Stimulated activated CD8-positive, alpha-beta memory T cell treated with anti-CD3 and anti-CD28 coated beads, Interleukin-15, amount 100 ng/mL, for 48 hours (primary cell): ENCODE results near the gene SHOX.
"Not testable (repeated sequence)": the region's sequence is repeated elsewhere in the genome, so short reads cannot be mapped to it uniquely, and the experiment has no call there.

Experiments
- DNase-seq, 2 donors: peaks; one replicate each; pipeline ENCODE4 v3.0.0-alpha.2; 2020; ENCODE audit warnings: low read depth in 2 of 2

Gene SHOX

GRCh38 chrX:630612-631496, at the start of gene SHOX:
Gene SHOX, plus strand, starts transcription at chrX:630791. Its CDS starts 107 bp downstream, at chrX:630898.
- DNase-seq, result no peak

- DNase-seq, result no peak
Observed at GRCh38 chrX:581066-581465, 49.5 kb upstream of the SHOX start.

DNA sequence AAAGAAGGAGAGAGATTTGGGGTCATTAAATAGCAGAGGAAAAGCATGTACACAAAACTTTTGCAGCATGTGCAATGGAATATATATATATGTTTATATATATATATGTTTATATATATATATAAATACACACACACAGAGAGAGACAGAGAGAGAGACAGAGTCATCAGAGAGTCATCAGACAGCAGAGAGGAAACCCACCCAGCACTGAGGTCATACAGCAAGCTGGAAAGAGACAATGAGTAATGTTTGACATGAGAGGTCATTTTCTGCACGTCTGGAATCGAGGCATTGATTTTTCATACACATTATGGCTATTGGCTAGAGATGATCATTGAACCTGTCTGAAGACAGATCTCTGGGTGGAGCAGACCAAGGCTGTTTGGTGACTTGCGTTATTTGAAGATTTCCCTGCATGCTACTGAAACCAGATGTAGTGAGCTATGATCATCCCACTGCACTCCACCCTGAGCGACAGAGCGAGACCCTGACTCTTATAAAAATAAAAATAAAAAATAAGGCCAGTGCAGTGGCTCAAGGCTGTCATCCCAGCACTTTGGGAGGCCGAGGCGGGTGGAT, 48.8 kb upstream of the SHOX start:
- DNase-seq, result no peak

- no peak for DNase-seq
Observed at GRCh38 chrX:584572-584971, 46.0 kb upstream of the SHOX start.

GRCh38 chrX:585115-585808, 45.3 kb upstream of the SHOX start:
- DNase-seq, result no peak

DNA sequence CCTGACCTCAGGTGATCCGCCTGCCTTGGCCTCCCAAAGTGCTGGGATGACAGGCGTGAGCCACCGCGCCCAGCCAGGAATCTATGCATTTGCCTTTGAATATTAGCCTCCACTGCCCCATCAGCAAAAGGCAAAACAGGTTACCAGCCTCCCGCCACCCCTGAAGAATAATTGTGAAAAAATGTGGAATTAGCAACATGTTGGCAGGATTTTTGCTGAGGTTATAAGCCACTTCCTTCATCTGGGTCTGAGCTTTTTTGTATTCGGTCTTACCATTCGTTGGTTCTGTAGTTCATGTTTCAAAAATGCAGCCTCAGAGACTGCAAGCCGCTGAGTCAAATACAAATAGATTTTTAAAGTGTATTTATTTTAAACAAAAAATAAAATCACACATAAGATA, 44.2 kb upstream of the SHOX start:
- DNase-seq, result no peak

DNA sequence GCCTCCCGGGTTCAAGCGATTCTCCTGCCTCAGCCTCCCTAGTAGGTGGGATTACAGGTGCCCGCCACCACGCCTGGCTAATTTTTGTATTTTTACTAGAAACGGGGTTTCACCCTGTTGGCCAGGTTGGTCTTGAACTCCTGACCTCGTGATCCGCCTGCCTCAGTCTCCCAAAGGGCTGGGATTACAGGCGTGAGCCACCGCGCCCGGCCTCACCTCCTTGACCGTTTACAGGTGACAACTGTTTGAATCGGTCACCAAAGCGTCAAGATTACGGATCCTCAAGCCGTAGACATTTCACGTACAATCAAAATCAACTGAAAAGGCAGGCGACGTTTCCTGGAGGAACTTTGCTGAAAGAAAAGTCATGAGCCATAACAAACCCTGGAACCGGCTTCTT, 41.3 kb upstream of the SHOX start:
- not testable (repeated sequence) for DNase-seq

DNA sequence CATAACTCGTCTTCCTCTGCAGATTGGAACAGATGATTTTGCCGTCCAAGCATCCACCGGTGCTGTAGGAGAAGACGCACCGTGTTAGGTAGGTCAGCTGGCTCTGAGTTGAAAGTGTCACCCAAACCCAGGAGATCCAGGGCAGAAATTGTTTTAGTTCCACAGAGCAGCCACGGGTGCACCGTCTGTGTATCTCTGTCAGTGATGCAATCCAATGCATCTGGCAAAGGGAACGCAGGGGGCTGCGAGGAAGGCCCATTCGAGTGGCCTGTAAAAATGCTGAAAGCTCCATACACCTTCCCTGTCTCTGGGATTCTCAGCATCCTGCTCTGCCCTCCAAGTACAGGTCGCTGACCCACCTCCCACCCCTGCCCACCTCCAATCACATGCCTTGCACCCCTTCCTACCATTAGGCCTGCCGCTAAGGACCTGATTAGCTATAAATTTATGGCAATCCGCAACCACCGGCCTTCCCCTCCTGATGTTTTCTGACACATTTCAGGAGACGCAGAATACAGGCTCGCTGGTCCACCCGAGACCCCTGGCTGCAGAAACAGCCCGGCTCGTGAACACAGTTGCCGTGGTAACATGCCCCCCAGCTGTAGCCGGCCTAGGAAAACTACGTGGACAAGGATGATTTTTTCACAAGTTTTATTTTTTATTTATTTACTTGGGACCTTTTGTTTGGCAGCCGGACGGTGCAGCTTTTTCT, 39.7 kb upstream of the SHOX start:
- DNase-seq, result no peak

DNA sequence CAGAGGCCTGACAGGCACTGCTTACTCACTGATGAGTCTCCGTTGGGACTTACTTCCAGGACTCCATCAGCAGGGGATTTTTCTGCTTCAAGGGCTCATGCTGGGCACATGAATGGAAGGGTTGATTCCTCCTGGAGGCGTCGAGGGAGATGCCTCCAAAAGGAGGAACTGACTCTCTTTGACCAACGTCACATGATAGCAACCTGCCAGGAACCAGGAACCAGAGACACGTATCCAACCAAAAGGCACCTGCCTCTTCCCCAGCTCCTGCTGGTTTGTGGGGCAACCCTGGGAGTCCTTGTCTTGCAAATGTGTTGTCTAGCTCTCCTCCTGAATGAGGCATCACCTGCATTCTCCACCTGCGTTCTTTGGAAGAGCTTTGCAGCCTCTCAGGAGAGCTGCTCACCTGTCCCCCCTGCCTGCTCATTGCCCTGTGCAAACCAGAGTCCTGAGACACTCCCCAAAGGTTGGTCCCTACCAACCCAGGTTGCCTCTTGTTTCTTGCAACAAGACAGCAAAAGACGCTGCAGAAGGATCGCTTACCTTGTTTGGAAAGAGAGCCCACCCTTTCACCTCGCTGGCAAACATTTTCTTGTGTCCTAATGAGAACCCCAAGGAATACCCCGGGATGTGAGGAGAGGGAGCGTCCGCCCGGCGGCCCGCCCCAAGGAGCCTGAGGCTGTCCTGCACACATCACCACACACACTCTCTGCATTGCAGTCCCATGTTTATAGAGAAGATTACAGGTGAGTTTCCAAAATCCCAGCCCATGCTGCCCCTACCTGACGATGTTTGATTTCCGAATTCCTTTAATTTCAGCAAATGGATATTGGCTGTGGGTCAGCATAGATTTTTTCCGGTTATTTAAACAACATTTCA, 30.5 kb upstream of the SHOX start:
- no peak for DNase-seq

- not testable (repeated sequence) for DNase-seq
Observed at GRCh38 chrX:603029-603428, 27.6 kb upstream of the SHOX start.

DNA sequence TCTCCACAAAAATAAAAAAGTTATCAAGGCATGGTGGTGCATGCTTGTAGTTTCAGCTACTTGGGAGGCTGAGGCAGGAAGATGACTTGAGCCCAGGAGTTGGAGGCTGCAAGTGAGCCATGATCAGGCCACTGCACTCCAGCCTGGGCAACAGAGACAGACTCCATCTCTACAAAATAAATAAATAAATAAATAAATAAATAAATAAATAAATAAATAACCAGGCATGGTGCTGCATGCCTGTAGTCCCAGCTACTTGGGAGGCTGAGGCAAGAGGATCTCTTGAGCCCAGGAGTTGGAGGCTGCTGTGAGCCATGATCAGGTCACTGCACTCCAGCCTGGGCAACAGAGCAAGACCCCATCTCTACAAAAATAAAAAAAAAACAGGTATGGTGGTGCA, 26.0 kb upstream of the SHOX start:
- DNase-seq, result not testable (repeated sequence)

DNA sequence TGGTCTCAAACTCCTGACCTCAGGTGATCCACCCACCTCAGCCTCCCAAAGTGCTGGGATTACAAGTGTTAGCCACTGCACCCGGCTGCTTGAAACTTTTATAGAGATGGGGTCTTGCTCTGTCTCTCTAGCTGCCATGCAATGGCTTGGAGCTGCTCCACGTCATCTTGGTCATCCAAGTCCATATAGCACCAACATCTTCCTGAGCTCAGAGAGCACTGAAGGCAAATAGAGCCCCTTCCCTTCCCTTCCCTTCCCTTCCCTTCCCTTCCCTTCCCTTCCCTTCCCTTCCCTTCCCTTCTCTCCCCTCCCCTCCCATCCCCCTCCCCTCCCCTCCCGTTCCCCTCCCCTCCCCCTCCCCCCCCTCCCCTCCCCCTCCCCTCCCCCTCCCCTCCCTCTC, 22.5 kb upstream of the SHOX start:
- DNase-seq, result not testable (repeated sequence)

- DNase-seq, result no peak
Observed at GRCh38 chrX:614136-614535, 16.5 kb upstream of the SHOX start.

- DNase-seq, result no peak
Observed at GRCh38 chrX:617401-617800, 13.2 kb upstream of the SHOX start.

- no peak for DNase-seq
Observed at GRCh38 chrX:617891-618290, 12.7 kb upstream of the SHOX start.

DNA sequence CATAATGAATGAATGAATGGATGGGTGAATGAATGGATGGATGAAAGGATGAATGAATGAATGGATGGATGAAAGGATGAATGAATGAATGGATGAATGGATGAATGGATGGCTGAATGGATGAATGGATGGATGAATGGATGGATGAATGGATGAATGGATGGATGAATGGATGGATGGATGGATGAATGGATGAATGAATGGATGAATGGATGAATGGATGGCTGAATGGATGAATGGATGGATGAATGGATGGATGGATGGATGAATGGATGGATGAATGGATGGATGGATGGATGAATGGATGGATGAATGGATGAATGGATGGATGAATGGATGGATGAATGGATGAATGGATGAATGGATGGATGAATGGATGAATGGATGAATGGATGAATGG, 12.3 kb upstream of the SHOX start:
- DNase-seq, result not testable (repeated sequence)

- no peak for DNase-seq
Observed at GRCh38 chrX:618761-619450, 11.7 kb upstream of the SHOX start.

- DNase-seq, result no peak
Observed at GRCh38 chrX:619451-619811, 11.2 kb upstream of the SHOX start.

GRCh38 chrX:619812-620531, 10.6 kb upstream of the SHOX start:
- no peak for DNase-seq
